ENCODE data around the gene ATG7.

- TF ChIP-seq CTCF (IDR thresholded peaks at IDR 0.05; ENCODE audit: low read length) (no peak), EZH2phosphoT487 (IDR thresholded peaks at IDR 0.05; ENCODE audit: low read length) (no peak), EZH2 (optimal IDR thresholded peaks at IDR 0.05; ENCODE audit: low read depth, low read length) (no peak)
These were observed 272.4 kb downstream of the ATG7 start for GRCh38 chr3:11544412-11545181.

Data from MM.1S (cell line).